ENCODE data around the gene CKAP4. TPM values are rescaled to one million over a fixed set of nuclear protein-coding genes. Genes with fewer than 3 reads are reported as not detected.
A peak's percentile ranks its signal among the peaks of the same experiment; 100 is the strongest.

Gene CKAP4
- total and polyA plus RNA-seq, 4 donors, result 13.1 to 28.0 (median 25.2) TPM

- H3K27ac ChIP-seq (ENCODE audit: low read depth in 1 of 2, low read length in 2 of 2), result no peak overlapping the region
- no peak overlapping the region for H3K4me3 ChIP-seq (ENCODE audit: low read depth in 1 of 3, low read length in 3 of 3)
- WGBS, result 62% methylated on average over 4 of the region's 4 CpGs
- H3K36me3 ChIP-seq (ENCODE audit: control insufficient read depth in 4 of 4, insufficient read depth in 3 of 4, low read depth in 1 of 4, low read length in 3 of 4), result no peaks in the 10 kb centered on the region
- TF ChIP-seq RXRA (IDR thresholded peaks at IDR 0.05), result peak in 1 of 2 donors; percentile 51
- no peak for TF ChIP-seq FOXA2 (IDR thresholded peaks at IDR 0.05)
- peak in 1 of 2 donors; percentile 23 for TF ChIP-seq HNF4A (conservative IDR thresholded peaks at IDR 0.05)
- TF ChIP-seq MAX (IDR thresholded peaks at IDR 0.05), result no peak
- no peaks in the 10 kb centered on the region for H3K9me3 ChIP-seq (ENCODE audit: control insufficient read depth in 4 of 4, low read length in 3 of 4)
- no peak overlapping the region for H3K9ac ChIP-seq (ENCODE audit: low read depth in 1 of 2, low read length in 2 of 2)
- peaks cover 0 to 25% (median 16%) of the 10 kb centered on the region in 4 donors for H3K4me1 ChIP-seq (ENCODE audit: control insufficient read depth in 4 of 4, insufficient read depth in 4 of 4, low read length in 3 of 4)
- no peaks in the 10 kb centered on the region for H3K27me3 ChIP-seq (ENCODE audit: control insufficient read depth in 4 of 4, insufficient read depth in 4 of 4, low read length in 3 of 4)
- DNase-seq (ENCODE audit: low spot score), result no peak
Measured at GRCh38 chr12:106281804-106282203, 34.0 kb upstream of the CKAP4 start.

GRCh38 chr12:106281056-106281782 lies 33.4 kb upstream of the CKAP4 start:
- Histone ChIP-seq H3K36me3 (ENCODE audit: control insufficient read depth in 4 of 4, insufficient read depth in 3 of 4, low read depth in 1 of 4, low read length in 3 of 4) (no peaks in the 10 kb centered on the region), H3K9me3 (ENCODE audit: control insufficient read depth in 4 of 4, low read length in 3 of 4) (no peaks in the 10 kb centered on the region), H3K27ac (ENCODE audit: low read depth in 1 of 2, low read length in 2 of 2) (no peak overlapping the region), H3K4me3 (ENCODE audit: low read depth in 1 of 3, low read length in 3 of 3) (no peak overlapping the region), H3K9ac (ENCODE audit: low read depth in 1 of 2, low read length in 2 of 2) (no peak overlapping the region), H3K27me3 (ENCODE audit: control insufficient read depth in 4 of 4, insufficient read depth in 4 of 4, low read length in 3 of 4) (no peaks in the 10 kb centered on the region), H3K4me1 (ENCODE audit: control insufficient read depth in 4 of 4, insufficient read depth in 4 of 4, low read length in 3 of 4) (peaks cover 0 to 25% (median 16%) of the 10 kb centered on the region in 4 donors)
- TF ChIP-seq MAX (IDR thresholded peaks at IDR 0.05) (no peak), ATF3 (IDR thresholded peaks at IDR 0.05) (no peak), ZBTB33 (IDR thresholded peaks at IDR 0.05) (no peak), YY1 (IDR thresholded peaks at IDR 0.05) (no peak), JUND (IDR thresholded peaks at IDR 0.05) (no peak), HNF4A (conservative IDR thresholded peaks at IDR 0.05) (no peak), TAF1 (conservative IDR thresholded peaks at IDR 0.05) (no peak), EGR1 (IDR thresholded peaks at IDR 0.05; ENCODE audit: low read depth in 2 of 2) (no peak), SP1 (IDR thresholded peaks at IDR 0.05) (no peak)
- DNase-seq (ENCODE audit: low spot score), result no peak
- WGBS, result 69% methylated on average over 3 of the region's 3 CpGs

- Histone ChIP-seq H3K4me1 (ENCODE audit: control insufficient read depth in 4 of 4, insufficient read depth in 4 of 4, low read length in 3 of 4) (peaks cover 3 to 30% (median 22%) of the 10 kb centered on the region in 4 donors), H3K4me3 (ENCODE audit: low read depth in 1 of 3, low read length in 3 of 3) (no peak overlapping the region), H3K27ac (ENCODE audit: low read depth in 1 of 2, low read length in 2 of 2) (peak overlapping the region in 1 of 2 donors; percentile 32), H3K27me3 (ENCODE audit: control insufficient read depth in 4 of 4, insufficient read depth in 4 of 4, low read length in 3 of 4) (no peaks in the 10 kb centered on the region), H3K9ac (ENCODE audit: low read depth in 1 of 2, low read length in 2 of 2) (no peak overlapping the region), H3K9me3 (ENCODE audit: control insufficient read depth in 4 of 4, low read length in 3 of 4) (no peaks in the 10 kb centered on the region), H3K36me3 (ENCODE audit: control insufficient read depth in 4 of 4, insufficient read depth in 3 of 4, low read depth in 1 of 4, low read length in 3 of 4) (no peaks in the 10 kb centered on the region)
- 29% methylated on average over 4 of the region's 4 CpGs for WGBS
- no peak for DNase-seq (ENCODE audit: low spot score)
- no peak for TF ChIP-seq REST (IDR thresholded peaks at IDR 0.05)
Measured at GRCh38 chr12:106280106-106280505, 32.3 kb upstream of the CKAP4 start.
